ENCODE data around the gene TOMM20.
A peak's percentile ranks its signal among the peaks of the same experiment; 100 is the strongest.
"Not testable (repeated sequence)": the region's sequence is repeated elsewhere in the genome, so short reads cannot be mapped to it uniquely, and the experiment has no call there.

TOMM20 gene

DNA sequence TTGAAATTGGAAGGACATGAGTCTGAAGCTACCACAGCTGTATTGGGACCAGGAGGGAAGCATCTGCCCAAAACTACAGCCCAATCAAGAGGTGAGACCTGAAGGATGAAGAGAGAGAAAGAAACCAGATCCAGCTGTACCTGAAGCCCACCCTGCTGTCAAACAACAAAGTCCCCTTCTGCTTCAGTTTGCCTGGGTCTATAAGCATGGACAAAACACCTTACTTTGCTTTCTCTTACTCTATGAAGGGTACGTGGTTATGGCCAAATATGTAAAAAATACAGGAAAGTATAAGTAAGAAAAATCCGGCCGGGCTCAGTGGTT, 26.4 kb downstream of the TOMM20 start:
- no peak for DNase-seq (ENCODE audit: low read depth in 2 of 2, low spot score in 1 of 2)

DNA sequence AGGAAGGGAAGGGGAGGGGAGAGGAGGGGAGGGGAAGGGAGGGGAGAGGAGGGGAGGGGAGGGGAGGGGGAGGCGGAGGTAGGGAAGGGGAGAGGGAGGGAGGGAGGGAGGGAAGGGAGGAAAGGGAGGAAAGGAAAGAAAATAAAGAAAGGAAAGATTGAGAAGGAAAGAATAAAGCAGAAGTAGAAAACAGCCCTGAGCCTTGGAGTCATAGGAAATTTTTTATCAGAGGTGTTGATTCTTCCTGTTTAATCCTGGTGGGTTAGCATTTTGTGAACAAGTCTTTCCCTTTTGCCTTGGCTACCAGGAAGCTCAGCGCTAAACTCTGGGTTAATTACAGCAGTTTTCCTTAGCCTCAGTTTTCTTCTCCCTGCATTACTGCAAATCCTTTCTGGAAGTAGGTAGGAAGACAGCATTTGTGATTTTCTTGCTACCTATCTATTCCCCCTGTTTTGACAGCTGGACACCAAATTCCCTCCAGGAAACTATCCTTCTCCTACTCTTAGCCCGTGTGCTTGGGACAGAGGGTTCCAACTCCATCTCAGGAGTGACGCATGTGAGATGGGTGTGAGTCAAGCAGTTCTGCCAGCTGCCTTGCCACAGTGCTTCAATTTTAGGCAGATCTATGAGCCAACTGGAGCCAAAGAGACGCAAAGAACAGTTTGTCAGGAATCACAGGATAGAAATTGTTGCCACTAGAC, 26.9 kb downstream of the TOMM20 start:
- DNase-seq (ENCODE audit: low read depth in 2 of 2, low spot score in 1 of 2): no peak

- no peak for DNase-seq (ENCODE audit: low read depth in 2 of 2, low spot score in 1 of 2)
Measured at GRCh38 chr1:235100194-235100772, 28.4 kb downstream of the TOMM20 start.

GRCh38 chr1:235098991-235099390, 29.6 kb downstream of the TOMM20 start:
- DNase-seq (ENCODE audit: low read depth in 2 of 2, low spot score in 1 of 2): no peak

- no peak for DNase-seq (ENCODE audit: low read depth in 2 of 2, low spot score in 1 of 2)
Measured at GRCh38 chr1:235098547-235098946, 30.1 kb downstream of the TOMM20 start.

- DNase-seq (ENCODE audit: low read depth in 2 of 2, low spot score in 1 of 2): not testable (repeated sequence)
Measured at GRCh38 chr1:235097501-235097900, 31.1 kb downstream of the TOMM20 start.

GRCh38 chr1:235095938-235096562, 32.6 kb downstream of the TOMM20 start:
- DNase-seq (ENCODE audit: low read depth in 2 of 2, low spot score in 1 of 2): no peak

GRCh38 chr1:235093696-235094592, 34.7 kb downstream of the TOMM20 start:
- peak; percentile 62 to 67 for DNase-seq (ENCODE audit: low read depth in 2 of 2, low spot score in 1 of 2)

DNA sequence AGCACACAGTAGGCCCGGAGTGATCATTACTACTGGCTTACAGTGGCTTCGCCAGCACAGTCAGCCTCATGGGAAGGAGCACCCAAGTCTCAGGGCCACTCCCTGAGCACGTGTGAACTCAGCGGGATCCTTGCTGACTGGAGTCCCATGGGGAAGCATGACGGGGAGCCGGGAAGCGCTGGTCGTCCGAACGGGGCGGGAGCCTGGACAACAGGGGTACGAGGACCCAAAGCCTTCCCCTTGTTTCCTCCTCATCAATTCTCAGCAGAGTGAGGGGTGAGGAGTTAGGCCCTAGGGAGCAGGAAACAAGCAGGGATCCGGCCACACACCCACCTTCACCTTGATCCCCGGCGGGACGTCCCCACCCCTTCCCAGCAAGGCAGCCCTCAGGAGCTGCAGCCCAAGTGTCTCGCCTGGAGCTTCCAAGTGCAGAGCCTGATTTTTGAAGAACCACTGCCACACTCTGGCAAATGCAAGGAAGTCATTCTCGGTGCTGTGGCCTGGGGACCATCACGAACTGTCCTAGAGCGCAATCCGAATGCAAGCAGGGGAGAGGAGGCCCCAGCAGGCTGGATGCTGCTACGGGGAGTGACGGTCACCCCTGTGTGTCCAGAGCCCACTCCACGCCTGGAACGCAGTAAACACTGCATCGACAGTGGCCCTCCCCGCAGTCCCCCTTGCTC, 35.5 kb downstream of the TOMM20 start:
- no peak for DNase-seq (ENCODE audit: low read depth in 2 of 2, low spot score in 1 of 2)

DNA sequence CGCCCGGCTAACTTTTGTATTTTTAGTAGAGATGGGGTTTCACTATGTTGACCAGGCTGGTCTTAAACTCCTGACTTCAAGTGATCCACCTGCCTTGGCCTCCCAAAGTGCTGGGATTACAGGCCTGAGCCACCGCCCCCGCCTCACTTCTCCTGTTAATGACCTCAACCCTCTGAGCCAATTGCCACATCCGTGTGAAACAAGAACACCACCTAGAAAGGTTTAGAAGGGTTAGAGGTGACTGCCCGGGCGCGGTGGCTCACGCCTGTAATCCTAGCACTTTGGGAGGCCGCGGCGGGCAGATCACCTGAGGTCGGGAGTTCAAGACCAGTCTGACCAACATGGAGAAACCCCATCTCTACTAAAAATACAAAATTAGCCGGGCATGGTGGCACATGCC, 36.2 kb downstream of the TOMM20 start:
- DNase-seq (ENCODE audit: low read depth in 2 of 2, low spot score in 1 of 2): not testable (repeated sequence)

GRCh38 chr1:235092045-235092406, 36.6 kb downstream of the TOMM20 start:
- DNase-seq (ENCODE audit: low read depth in 2 of 2, low spot score in 1 of 2): not testable (repeated sequence)

DNA sequence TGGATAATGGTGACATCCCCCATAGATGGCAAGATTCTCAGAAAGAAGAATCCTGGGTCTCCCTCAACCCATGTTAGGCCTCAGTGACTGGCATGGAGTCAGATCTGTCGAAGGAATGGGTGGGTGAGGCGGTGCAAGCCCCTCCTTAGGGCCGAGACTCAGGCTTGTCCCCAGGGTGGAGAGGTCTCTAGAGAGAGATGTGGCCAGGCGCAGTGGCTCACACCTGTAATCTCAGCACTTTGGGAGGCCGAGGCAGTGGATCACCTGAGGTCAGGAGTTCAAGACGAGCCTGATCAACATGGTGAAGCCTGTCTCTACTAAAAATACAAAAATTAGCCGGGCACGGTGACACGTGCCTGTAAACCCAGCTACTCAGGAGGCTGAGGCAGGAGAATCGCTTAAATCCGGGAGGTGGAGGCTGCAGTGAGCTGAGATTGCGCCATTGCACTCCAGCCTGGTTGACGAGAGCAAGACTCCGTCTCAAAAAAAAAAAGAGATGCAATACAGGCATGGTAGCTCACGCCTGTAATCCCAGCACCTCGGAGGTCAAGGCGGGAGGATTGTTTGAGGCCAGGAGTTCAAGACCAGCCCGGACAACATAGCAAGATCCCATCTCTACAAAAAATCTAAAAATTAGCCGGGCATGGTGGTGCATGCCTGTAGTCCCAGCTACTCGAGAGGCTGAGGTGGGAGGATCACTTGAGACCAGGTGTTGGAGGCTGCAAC, 37.2 kb downstream of the TOMM20 start:
- DNase-seq (ENCODE audit: low read depth in 2 of 2, low spot score in 1 of 2): not testable (repeated sequence)

GRCh38 chr1:235090406-235091069, 38.1 kb downstream of the TOMM20 start:
- no peak for DNase-seq (ENCODE audit: low read depth in 2 of 2, low spot score in 1 of 2)

DNA sequence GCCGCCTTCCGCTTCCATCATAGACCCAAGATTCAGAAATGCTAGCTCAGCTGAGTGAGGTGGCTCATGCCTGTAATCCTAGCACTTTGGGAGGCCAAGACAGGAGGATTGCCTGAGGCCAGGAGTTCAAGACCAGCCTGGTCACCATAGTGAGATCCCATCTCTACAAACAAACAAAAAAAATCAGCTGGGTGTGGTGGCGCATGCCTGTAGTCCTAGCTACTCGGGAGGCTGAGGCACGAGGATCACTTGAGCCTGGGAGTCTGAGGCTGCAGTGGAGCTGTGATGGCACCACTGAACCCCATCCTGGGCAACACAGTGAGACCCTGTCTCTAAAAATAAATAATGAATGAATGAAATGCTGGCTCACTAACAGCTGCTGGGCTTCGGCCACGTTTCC, 39.7 kb downstream of the TOMM20 start:
- no peak for DNase-seq (ENCODE audit: low read depth in 2 of 2, low spot score in 1 of 2)

DNA sequence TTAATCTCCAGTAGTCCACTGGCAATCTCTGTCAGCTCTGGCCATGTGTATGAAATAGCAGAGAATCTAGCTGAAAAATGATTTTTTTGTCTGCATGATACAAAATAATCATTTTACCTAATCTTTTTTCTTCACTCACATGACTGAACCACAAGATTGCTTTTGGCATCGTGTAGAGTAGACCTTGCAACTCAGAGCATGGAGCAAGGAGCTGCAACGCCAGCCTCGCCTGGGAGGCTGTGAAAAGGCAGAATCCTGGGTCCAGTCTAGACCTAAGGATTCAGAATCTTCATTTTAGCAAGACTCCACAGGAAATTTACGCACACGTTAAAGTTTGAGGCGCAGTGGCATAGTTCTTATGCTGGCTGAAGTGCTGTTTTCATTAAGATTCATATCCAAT, 40.2 kb downstream of the TOMM20 start:
- DNase-seq (ENCODE audit: low read depth in 2 of 2, low spot score in 1 of 2): no peak

DNA sequence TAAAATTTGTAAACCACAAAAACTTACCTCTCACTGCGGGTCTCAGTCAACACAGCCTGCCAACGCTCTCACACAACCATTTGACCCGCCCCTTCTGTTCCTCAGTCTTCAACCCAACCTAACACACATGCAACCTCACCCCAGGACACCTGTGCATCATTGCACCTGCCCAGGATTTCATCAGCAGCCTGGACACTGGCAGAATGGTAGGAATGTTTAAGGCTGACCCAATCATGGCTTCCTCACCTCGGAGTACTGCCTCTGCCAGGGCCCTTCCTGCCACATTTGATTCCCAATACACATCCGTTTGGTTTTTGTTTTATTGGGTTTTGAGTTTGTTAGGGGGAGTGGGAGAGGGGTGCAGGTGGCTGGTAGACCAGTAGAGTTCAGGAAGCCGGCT, 40.7 kb downstream of the TOMM20 start:
- no peak for DNase-seq (ENCODE audit: low read depth in 2 of 2, low spot score in 1 of 2)

DNA sequence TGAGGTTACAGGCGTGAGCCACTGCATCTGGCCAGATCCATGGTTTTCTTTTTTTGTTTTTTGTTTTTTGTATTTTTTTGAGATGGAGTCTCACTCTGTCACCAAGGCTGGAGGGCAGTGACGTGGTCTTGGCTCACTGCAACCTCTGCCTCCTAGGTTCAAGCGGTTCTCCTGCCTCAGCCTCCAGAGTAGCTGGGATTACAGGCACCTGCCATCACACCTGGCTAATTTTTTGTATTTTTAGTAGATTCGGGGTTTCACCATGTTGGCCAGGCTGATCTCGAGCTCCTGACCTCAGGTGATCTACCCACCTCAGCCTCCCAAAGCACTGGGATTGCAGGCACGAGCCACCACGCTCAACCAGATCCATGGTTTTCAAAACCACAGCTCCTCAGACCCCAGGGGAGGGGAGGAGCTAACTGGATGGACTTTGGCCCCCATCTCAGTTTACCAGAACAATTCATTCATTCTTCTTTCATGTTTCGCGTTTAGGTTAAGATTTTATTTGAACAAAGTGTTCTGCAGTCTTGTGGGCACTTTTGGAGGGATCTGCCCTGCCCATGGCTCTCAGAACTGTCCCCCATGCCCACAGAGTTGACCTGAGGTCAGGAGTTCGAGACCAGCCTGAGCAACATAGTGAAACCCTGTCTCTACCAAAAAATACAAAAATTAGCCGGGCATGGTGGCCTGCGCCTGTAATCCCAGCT, 43.1 kb downstream of the TOMM20 start:
- not testable (repeated sequence) for DNase-seq (ENCODE audit: low read depth in 2 of 2, low spot score in 1 of 2)

DNA sequence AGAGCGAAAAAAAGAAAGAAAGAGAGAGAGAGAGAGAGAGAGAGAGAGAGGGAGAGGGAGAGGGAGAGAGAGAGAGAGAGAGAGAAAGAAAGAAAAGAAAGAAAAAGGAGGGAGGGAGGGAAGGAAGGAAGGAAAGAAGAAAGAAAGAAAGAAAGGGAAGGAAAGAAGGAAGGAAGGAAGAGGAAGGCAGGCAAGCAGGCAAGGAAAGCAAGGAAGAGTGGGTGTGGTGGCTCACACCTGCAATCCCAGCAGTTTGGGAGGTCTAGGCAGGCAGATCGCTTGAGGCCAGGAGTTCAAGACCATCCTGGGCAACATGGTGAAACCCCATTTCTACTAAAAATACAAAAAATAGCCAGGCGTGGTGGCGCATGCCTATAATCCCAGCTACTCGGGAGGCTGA, 47.8 kb downstream of the TOMM20 start:
- DNase-seq (ENCODE audit: low read depth in 2 of 2, low spot score in 1 of 2): not testable (repeated sequence)

DNA sequence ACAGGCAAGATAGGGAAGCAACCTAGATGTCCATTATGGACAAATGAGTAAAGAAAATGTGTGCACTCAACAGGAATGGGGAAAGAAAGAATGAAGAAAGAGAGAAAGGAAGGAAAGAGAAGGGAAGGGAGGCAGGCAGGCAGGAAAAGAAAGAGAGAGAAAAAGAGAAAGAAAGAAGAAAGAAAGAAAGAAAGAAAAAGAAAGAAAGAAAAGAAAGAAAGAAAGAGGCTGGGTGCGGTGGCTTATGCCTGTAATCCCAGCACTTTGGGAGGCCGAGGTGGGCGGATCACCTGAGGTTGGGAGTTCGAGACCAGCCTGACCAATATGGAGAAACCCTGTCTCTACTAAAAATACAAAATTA, 48.4 kb downstream of the TOMM20 start:
- not testable (repeated sequence) for DNase-seq (ENCODE audit: low read depth in 2 of 2, low spot score in 1 of 2)
